ENCODE data around the gene JAG2.

The JAG2 gene

DNA sequence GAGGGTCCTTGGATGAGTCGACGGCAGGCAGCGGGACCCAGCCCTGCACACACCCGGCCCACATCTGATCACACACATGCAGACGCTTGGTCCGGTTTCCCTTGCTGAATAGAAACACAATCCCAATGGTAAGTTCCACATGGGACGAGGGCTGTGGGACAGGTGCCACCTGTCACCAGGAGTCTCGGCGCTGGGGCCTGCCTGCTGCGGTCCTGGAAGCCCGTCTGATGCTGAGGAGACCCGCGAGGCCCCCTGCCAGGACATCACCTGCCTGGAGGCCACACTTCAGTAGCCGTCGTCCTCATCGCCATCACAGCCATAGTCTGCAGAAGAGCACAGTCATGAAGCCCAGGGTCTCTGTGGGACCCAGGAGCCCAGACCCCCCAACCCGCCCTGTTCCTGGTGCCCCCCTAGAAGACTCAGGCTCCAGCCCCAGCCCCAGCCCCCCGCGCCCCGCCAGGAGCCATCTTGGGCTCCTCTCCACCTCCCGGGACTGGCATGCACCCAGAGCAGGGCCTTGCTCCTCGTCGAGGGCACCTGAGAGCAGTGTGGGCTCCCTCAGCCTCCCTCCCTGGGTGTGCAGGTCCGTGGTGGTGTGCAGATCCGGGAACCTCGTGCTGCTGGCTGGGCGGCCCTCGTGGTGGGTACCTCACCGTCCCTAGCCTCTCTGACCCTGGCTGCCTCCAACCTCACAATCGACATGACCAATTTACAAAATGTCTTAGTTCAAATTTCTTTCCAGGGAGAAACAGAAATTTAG, 41.9 kb upstream of the JAG2 start:
- H3K4me3 ChIP-seq (ENCODE audit: insufficient read depth, low read length, poor library complexity, severe bottlenecking) = no peak overlapping the region

GRCh38 chr14:105209646-105210045, 41.1 kb upstream of the JAG2 start:
- H4K20me1 ChIP-seq (ENCODE audit: low read depth, low read length) = no peaks in the 10 kb centered on the region

More for the DNA sequence above, 41.9 kb upstream of the JAG2 start:
- H3K27ac ChIP-seq (ENCODE audit: low read depth, low read length) = no peak overlapping the region
- H3K9me2 ChIP-seq (replicated peaks; ENCODE audit: insufficient read depth, low read length) = no peaks in the 10 kb centered on the region
- TF ChIP-seq EZH2phosphoT487 (conservative IDR thresholded peaks at IDR 0.05; ENCODE audit: low read length) = no peak
- TF ChIP-seq CTCF (IDR thresholded peaks at IDR 0.05; ENCODE audit: insufficient read depth, low read length, poor library complexity, severe bottlenecking) = no peak
- H3K9ac ChIP-seq (ENCODE audit: low read length) = no peak overlapping the region
- H3K36me3 ChIP-seq (ENCODE audit: low read length) = no peaks in the 10 kb centered on the region
- H3F3A ChIP-seq (ENCODE audit: insufficient read depth) = no peaks in the 10 kb centered on the region
- no peaks in the 10 kb centered on the region for H3K9me3 ChIP-seq (ENCODE audit: insufficient read depth, low read length)
- H2AFZ ChIP-seq (ENCODE audit: low read depth, low read length, severe bottlenecking) = no peak overlapping the region
- no peaks in the 10 kb centered on the region for H4K20me1 ChIP-seq (ENCODE audit: low read depth, low read length)
- no peak overlapping the region for H3K4me2 ChIP-seq (ENCODE audit: low read depth, low read length, poor library complexity, severe bottlenecking)
- no peaks in the 10 kb centered on the region for H3K27me3 ChIP-seq (ENCODE audit: low read length)
- H3K79me2 ChIP-seq (ENCODE audit: insufficient read depth, low read length) = no peaks in the 10 kb centered on the region

GRCh38 chr14:105209091-105209490, 40.5 kb upstream of the JAG2 start:
- H2AFZ ChIP-seq (ENCODE audit: low read depth, low read length, severe bottlenecking) = no peak overlapping the region
- H3K4me3 ChIP-seq (ENCODE audit: insufficient read depth, low read length, poor library complexity, severe bottlenecking) = no peak overlapping the region
- H3F3A ChIP-seq (ENCODE audit: insufficient read depth) = no peaks in the 10 kb centered on the region
- no peak overlapping the region for H3K4me2 ChIP-seq (ENCODE audit: low read depth, low read length, poor library complexity, severe bottlenecking)
- no peaks in the 10 kb centered on the region for H3K79me2 ChIP-seq (ENCODE audit: insufficient read depth, low read length)
- H3K9ac ChIP-seq (ENCODE audit: low read length) = no peak overlapping the region
- no peaks in the 10 kb centered on the region for H3K27me3 ChIP-seq (ENCODE audit: low read length)
- H3K9me2 ChIP-seq (replicated peaks; ENCODE audit: insufficient read depth, low read length) = no peaks in the 10 kb centered on the region
- H3K36me3 ChIP-seq (ENCODE audit: low read length) = no peaks in the 10 kb centered on the region
- no peaks in the 10 kb centered on the region for H4K20me1 ChIP-seq (ENCODE audit: low read depth, low read length)
- TF ChIP-seq EZH2phosphoT487 (conservative IDR thresholded peaks at IDR 0.05; ENCODE audit: low read length) = no peak
- TF ChIP-seq CTCF (IDR thresholded peaks at IDR 0.05; ENCODE audit: insufficient read depth, low read length, poor library complexity, severe bottlenecking) = no peak
- no peak overlapping the region for H3K27ac ChIP-seq (ENCODE audit: low read depth, low read length)
- H3K9me3 ChIP-seq (ENCODE audit: insufficient read depth, low read length) = no peaks in the 10 kb centered on the region

More at GRCh38 chr14:105209646-105210045, 41.1 kb upstream of the JAG2 start:
- Histone ChIP-seq H3K9me2 (replicated peaks; ENCODE audit: insufficient read depth, low read length) (no peaks in the 10 kb centered on the region), H3F3A (ENCODE audit: insufficient read depth) (no peaks in the 10 kb centered on the region), H3K27me3 (ENCODE audit: low read length) (no peaks in the 10 kb centered on the region), H3K4me2 (ENCODE audit: low read depth, low read length, poor library complexity, severe bottlenecking) (no peak overlapping the region), H3K79me2 (ENCODE audit: insufficient read depth, low read length) (no peaks in the 10 kb centered on the region), H3K36me3 (ENCODE audit: low read length) (no peaks in the 10 kb centered on the region), H2AFZ (ENCODE audit: low read depth, low read length, severe bottlenecking) (no peak overlapping the region), H3K4me3 (ENCODE audit: insufficient read depth, low read length, poor library complexity, severe bottlenecking) (no peak overlapping the region), H3K27ac (ENCODE audit: low read depth, low read length) (no peak overlapping the region), H3K9ac (ENCODE audit: low read length) (no peak overlapping the region), H3K9me3 (ENCODE audit: insufficient read depth, low read length) (no peaks in the 10 kb centered on the region)
- TF ChIP-seq EZH2phosphoT487 (conservative IDR thresholded peaks at IDR 0.05; ENCODE audit: low read length) (no peak), CTCF (IDR thresholded peaks at IDR 0.05; ENCODE audit: insufficient read depth, low read length, poor library complexity, severe bottlenecking) (no peak)
